HG02642 (cell line): ENCODE results near the gene ZNF827.
"Not testable (repeated sequence)": the region's sequence is repeated elsewhere in the genome, so short reads cannot be mapped to it uniquely, and the experiment has no call there.

Experiments used
- ATAC-seq: cut with Tn5 transposase; IDR thresholded peaks from one replicate; pipeline ENCODE4 v1.9.1; 2021; ENCODE audit warnings: mild to moderate bottlenecking; ENCODE audit not compliant: unreplicated experiment, poor library complexity

The ZNF827 gene

DNA sequence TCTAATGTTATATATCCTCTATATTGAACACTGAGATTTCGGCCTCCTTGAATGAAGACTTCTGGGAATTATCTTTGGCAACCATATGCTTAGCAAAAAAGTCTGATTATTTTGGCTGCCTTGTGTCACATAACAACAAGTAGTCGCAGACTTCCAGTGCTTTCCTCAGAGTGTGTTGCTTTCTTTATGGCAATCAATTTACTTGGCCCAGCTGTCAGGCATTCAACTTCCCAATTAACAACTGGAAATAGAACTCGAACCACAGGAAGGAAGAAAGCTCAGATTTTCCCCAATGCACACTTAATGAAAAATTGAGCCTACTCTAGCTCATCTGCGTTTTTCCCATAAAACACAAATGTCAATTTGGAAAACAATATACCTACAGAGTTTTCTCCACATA lies 71.6 kb downstream of the ZNF827 start:
- ATAC-seq: no peak

GRCh38 chr4:145865274-145865941 lies 73.2 kb downstream of the ZNF827 start:
- ATAC-seq: peak; percentile 43

DNA sequence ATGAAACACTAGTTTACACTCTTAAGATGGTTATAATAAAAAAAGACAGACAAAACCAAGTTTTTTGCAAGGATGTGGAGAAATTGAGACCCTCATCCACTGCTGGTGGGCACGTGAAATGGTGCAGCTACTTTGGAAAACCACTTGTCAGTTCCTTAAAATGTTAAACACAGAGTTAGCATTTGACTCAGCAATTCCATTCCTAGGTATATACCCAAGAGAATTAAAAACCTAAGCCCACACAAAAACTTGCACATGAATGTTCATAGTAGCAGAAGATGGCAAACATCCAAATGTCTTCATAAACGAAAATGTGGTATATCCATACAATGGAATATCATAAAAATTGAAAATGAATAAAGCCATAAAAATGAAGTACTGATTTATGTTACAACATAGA lies 75.4 kb downstream of the ZNF827 start:
- ATAC-seq: no peak

DNA sequence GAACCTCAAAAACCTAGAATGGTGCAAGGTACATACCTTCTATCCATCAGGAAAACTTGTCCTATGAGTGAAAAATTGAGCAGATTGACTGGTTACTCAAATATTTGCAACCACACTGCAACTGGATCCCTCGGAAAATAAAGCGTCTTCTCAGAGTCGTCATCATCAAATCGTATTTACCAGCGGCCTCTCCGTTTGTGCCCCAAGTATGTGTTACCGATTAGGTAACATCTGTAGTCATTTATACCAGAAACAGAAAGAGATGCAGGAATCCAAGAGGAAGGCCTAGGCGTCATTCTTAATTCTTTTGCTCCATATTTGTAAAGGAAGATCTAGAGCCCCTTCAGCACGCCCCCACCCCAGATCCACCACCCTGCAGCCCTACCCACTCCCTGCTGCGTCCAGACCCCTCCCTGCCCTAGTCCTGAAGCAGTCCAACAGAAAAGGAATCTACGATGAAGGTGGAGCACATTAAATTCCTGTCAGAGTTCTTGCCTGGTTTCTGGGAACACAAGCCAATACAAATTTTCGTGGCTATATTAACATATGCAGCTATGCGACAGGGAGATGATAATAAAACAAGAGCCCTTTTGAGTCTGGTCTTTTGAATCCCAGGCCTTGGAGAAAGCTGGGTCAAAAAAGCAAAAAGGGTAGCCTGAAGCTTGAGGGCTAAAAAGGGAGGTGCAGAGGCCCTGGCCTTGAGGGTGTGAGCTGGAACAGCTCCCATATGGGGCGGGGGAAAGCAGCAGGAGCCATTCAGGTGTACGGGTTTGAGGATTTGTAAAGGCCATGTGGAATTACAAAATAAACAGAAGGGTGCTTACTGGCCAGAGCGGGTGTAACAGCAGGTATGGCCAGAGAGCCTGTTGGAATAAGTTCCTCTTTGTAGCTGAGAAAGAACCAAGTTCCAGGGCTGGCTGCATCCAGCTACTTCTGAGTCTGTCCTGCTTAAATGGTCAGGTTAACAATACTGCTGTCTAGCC lies 77.0 kb downstream of the ZNF827 start:
- ATAC-seq: no peak

DNA sequence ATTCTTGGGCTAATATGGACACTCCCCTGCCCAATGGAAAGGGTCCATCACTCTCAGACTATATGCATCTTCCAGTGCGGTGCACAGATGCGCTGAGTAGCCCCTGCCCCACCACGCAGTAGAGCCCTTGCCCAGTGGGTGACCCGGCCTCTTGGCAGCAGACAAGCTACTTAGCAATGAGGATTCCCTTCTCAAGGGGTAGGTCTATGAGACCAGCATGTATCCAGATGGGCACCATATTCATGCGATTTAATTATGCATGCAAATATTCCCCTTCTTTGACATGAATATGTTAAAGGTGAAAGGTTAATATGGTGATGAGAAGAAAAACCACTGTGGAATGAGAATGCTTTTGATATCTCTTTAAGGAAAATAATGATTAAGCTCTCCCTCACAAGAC lies 77.7 kb downstream of the ZNF827 start:
- ATAC-seq: no peak

DNA sequence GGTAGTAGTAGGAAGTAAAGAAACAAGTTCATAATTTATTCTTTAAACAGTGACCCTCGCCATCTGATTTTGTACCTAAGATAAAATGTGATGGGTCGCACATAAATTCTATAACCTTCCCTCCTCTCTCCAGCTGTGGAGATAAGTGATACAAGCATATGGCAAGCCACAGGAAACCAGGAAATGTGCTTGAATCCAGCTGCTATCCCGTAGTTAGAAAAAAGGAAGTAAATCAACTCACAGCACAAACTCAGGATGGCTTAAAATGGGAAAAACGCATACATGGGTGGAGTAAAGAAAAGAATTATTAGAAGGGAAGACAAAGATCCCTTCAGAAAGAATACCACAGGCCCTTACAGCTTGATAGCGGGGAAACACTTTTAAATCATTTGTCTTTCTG lies 78.2 kb downstream of the ZNF827 start:
- no peak for ATAC-seq

GRCh38 chr4:145859926-145860325 lies 78.7 kb downstream of the ZNF827 start:
- ATAC-seq: no peak

- no peak for ATAC-seq
Observed at GRCh38 chr4:145859426-145859825, 79.2 kb downstream of the ZNF827 start.

- ATAC-seq: no peak
Observed at GRCh38 chr4:145852256-145852839, 86.3 kb downstream of the ZNF827 start.

DNA sequence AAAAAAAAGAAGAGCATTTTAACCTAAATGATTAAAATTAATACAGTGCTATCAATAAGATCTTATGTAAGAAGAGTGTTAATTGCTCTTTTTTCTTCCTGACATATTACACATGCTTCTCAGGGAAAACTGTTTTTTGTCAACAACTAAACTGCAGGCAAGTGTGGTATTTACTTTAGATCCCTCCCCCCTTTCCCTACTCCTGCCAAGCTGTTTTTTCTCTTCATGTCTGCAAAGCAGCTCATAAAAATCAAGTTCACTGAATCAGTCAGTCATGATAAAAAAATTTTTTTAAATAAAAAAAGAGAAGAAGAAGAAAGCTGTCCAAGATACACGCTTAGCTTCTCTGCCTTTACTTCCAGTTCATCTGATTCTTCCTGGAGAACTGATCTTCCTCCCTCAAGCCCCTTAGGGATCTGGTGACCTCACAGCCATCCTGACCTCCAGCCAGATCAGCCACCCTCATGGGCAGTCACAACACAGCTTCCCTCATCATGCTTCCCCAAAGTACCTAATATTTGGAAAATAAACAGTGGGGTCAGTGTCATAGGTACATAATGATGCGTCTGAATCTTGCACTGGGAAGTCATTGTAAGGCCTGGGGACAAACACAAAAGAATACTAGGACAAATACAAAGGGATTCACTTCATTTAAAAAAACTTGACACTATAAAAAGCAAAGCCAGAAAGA lies 87.0 kb downstream of the ZNF827 start:
- no peak for ATAC-seq

DNA sequence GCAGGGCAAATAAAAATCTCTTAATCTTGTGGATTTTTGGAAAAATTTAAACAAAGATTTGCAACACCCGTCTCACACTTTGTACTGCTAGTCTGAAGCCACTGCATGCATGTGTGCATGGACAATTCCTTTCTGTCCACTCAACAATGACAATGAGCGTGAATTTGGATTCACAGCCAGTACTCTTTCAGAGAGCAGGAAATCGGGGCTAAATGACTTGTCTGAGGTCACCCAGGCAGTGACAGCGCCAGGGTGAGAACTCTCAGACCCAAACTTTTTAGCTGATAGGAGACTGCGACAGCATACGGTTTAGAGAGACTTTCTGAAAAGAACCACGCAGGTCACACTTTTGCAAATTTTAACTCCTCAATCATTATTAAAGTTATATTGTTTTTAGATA lies 90.9 kb downstream of the ZNF827 start:
- ATAC-seq: no peak

DNA sequence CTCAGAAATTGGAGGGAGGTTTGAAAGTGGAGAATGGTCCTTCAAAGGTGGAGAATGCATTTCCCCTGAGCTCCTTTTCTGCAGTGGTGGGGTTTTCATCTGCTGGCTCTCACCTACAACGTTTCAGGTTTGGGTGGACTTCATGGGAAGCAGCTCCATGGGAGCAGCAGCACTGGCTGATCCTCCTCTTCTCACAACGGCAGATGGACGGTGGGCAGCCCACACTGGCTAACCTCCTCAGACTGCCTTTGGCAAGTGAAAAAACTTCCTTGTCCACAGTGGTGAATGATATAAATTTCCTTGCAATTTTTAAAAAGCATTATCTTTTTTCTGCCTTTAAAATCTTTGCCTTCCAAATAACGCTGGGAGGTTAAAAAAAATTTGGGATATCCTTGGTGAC lies 93.5 kb downstream of the ZNF827 start:
- ATAC-seq: no peak

DNA sequence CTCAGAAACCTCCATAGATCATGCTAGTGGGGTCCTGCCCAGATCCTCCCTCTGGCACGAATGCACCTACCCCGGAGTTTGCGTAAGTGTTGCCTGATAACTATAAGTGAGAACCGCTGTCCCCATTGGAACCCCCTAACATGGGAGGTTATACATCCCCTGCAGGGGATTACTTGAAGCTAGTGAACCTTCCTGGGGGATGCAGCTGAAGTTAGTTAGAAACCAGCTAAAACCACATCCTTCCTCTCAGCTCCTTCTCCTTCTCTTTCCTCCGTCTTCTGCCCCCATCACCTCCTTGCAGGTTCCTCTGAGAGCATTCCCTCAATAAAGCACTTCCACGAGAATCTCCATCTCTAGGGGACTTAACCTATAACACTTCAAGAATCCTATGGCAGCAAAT lies 95.0 kb downstream of the ZNF827 start:
- ATAC-seq: no peak

- ATAC-seq: no peak
Observed at GRCh38 chr4:145843148-145843547, 95.5 kb downstream of the ZNF827 start.

DNA sequence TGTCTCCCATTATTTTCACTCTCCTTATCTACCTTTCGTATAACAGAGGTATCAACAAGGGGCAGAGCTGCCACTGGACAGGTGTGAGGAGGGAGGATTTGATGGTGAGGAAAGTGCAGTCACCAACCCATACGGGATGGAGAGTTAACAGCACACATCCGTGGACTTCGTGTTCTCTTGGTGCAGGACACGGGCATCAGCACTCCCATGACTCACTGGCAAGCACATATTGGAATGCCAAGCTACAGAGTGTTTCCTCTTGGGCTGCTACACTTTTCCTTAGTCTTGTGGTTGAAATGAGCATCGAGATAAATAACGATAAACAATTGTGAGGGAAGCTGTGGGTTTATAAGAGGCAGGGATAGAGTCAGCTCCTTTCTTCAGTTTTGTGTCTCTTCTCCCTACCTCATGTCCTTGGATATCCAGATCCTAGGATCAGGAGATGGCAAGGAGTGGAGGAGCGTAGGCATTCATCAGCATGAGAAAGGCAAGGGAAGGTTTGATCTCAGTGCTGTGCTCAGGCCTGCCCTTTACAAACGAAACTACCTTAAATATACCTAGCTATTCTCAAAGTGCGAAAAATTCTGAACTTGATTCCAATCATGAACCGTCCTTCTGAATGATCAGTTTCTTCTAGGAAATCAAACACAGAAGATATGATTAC lies 96.3 kb downstream of the ZNF827 start:
- ATAC-seq: no peak

- no peak for ATAC-seq
Observed at GRCh38 chr4:145840801-145841200, 97.8 kb downstream of the ZNF827 start.

DNA sequence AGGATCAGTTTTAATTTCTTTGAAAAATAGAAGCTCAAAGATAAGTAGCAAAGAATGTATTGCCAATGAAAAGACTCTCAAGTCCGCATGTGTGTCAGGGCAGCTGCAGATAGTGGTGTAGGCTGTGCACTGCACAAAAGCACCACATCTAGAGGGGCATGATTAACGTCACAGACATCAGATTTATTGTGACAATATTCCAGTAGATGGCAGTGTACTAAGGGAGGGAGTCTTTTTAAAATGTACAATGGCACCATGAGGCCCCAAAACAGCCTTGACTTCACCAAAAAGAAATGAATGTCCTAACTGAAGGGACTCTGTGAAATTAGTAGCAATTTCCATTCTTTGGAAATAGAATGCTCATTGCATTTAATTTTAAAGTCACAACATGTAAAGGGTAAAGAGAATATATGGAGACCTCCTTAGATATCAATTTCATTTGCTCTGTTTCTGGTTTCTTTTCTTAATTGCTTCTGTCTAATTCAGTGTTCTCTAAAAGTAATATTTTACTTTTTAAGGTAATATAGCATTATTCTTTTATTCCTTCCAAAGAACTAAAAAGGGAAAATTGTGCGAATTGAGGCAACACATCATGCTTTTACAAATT lies 98.4 kb downstream of the ZNF827 start:
- ATAC-seq: peak; percentile 95

- no peak for ATAC-seq
Observed at GRCh38 chr4:145839151-145839550, 99.5 kb downstream of the ZNF827 start.

DNA sequence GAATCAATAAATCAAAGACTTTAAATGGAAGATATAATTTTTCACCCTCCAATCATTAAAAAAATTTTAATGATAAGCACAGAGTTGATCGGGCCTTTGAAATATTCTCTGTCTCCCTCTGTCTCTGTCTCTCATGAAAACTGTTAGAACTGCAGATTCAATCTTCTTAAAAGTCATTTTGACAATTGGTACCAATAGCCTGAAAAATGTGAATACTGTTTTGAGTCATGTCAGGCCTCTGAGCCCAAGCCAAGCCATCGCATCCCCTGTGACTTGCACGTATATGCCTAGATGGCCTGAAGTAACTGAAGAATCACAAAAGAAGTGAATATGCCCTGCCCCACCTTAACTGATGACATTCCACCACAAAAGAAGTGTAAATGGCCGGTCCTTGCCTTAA lies 106.2 kb downstream of the ZNF827 start:
- not testable (repeated sequence) for ATAC-seq

DNA sequence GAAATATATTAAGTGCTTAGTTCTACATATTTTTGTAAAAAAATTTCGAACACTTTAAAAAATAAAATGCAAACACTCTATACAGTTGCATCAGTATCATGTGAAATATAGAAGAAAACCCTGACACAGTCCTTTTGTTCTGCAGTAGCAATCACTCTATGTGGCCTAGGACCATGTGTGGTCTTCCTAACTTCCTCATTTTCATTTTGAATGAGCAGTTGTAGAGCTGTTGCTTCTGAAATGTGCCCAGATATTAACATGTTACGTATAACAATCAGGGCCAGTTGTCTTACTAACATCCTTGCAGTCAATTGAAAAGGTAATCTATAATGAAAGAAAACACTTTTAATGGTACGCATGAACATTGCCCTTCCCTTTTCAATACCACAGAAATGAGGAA lies 107.9 kb downstream of the ZNF827 start:
- peak; percentile 60 for ATAC-seq
